Neural progenitor cell (in vitro differentiated cells): Measurements from ENCODE around the gene MAGEA11. TPM values are rescaled to one million over a fixed set of nuclear protein-coding genes. Genes with fewer than 3 reads are reported as not detected.

ENCODE experiments used
- DNase-seq: peaks from one replicate; pipeline ENCODE4 v3.0.0-alpha.2; 2016; ENCODE audit warnings: low spot score
- H2AFZ ChIP-seq: fragments of 200-600 bp; sonication (generic); replicated peaks from 2 replicates; pipeline ENCODE4 v1.6.1; 2016; ENCODE audit warnings: antibody characterized with exemption
- H3F3A ChIP-seq: fragments of 200-600 bp; sonication (generic); 2 replicates; pipeline ENCODE4 v1.6.1; 2016; ENCODE audit warnings: antibody characterized with exemption, low read depth
- H3K27ac ChIP-seq: fragments of 200-600 bp; sonication (generic); 2 replicates; pipeline ENCODE4 v1.5.1; 2016; ENCODE audit warnings: mild to moderate bottlenecking
- H3K27me3 ChIP-seq: fragments of 200-600 bp; sonication (generic); 2 replicates; pipeline ENCODE4 v1.6.1; 2016; ENCODE audit warnings: mild to moderate bottlenecking, moderate library complexity
- H3K36me3 ChIP-seq: fragments of 200-600 bp; sonication (generic); 2 replicates; pipeline ENCODE4 v1.5.1; 2016
- H3K4me1 ChIP-seq: fragments of 200-600 bp; sonication (generic); 2 replicates; pipeline ENCODE4 v1.6.1; 2016; ENCODE audit warnings: mixed run types
- H3K4me2 ChIP-seq: fragments of 200-600 bp; sonication (generic); 2 replicates; pipeline ENCODE4 v1.6.1; 2016
- H3K4me3 ChIP-seq: fragments of 200-600 bp; sonication (generic); 2 replicates; pipeline ENCODE4 v1.5.1; 2016
- H3K79me2 ChIP-seq: fragments of 200-600 bp; sonication (generic); 2 replicates; pipeline ENCODE4 v1.6.1; 2016; ENCODE audit warnings: low read depth
- H3K9ac ChIP-seq: fragments of 200-600 bp; sonication (generic); 2 replicates; pipeline ENCODE4 v1.6.1; 2016
- H3K9me3 ChIP-seq: fragments of 200-600 bp; sonication (generic); 2 replicates; pipeline ENCODE4 v1.5.1; 2016; ENCODE audit warnings: low read depth
- H4K20me1 ChIP-seq: fragments of 200-600 bp; sonication (generic); 2 replicates; pipeline ENCODE4 v1.6.1; 2016; ENCODE audit warnings: low read depth
- H3K27ac Mint-ChIP-seq: 3 replicates; pipeline ENCODE4 v1.8.0; 2021; ENCODE audit warnings: mixed read lengths
- H3K27me3 Mint-ChIP-seq: 2 replicates; pipeline ENCODE4 v1.8.0; 2022; ENCODE audit warnings: low read depth, mild to moderate bottlenecking, inconsistent platforms, moderate library complexity, mixed read lengths; ENCODE audit not compliant: insufficient read depth
- H3K36me3 Mint-ChIP-seq: 3 replicates; pipeline ENCODE4 v1.8.0; 2021; ENCODE audit warnings: mixed read lengths
- H3K4me1 Mint-ChIP-seq: 3 replicates; pipeline ENCODE4 v1.8.0; 2021; ENCODE audit warnings: mixed read lengths
- H3K4me3 Mint-ChIP-seq: 3 replicates; pipeline ENCODE4 v1.8.0; 2021; ENCODE audit warnings: mild to moderate bottlenecking, moderate library complexity, mixed read lengths
- H3K9me3 Mint-ChIP-seq: 3 replicates; pipeline ENCODE4 v1.8.0; 2020; ENCODE audit warnings: mixed read lengths
- CTCF ChIP-seq: fragments of 200-600 bp; sonication (generic); IDR thresholded peaks from 2 replicates; pipeline ENCODE4 v1.5.1; 2017; ENCODE audit warnings: antibody characterized with exemption, mild to moderate bottlenecking
- EZH2 ChIP-seq: fragments of 200-600 bp; sonication (generic); IDR thresholded peaks from 2 replicates; pipeline ENCODE4 v1.6.1; 2017; ENCODE audit warnings: antibody characterized with exemption, mild to moderate bottlenecking, moderate library complexity
- EZH2phosphoT487 ChIP-seq: fragments of 200-600 bp; sonication (generic); IDR thresholded peaks from 2 replicates; pipeline ENCODE4 v1.6.1; 2017; ENCODE audit warnings: antibody characterized with exemption
- total RNA-seq: library from RNA; depleted of rRNA; stranded (reverse); fragments of >200 nt; gene quantifications from 2 replicates; pipeline ENCODE4 v1.2.3, GENCODE V29; 2015; ENCODE audit warnings: low replicate concordance

Gene MAGEA11
- total RNA-seq, 1 donor from 2014 or later = not detected

- Histone ChIP-seq H3K9ac (no peak overlapping the region), H3K36me3 (no peaks in the 10 kb centered on the region), H3F3A (peaks cover 8% of the 10 kb centered on the region), H3K4me2 (no peak overlapping the region), H3K27me3 (no peaks in the 10 kb centered on the region), H3K79me2 (no peaks in the 10 kb centered on the region), H3K4me1 (no peaks in the 10 kb centered on the region), H4K20me1 (no peaks in the 10 kb centered on the region), H3K9me3 (no peaks in the 10 kb centered on the region), H3K4me3 (no peak overlapping the region), H3K27ac (no peak overlapping the region), H2AFZ (no peak overlapping the region)
- H3K4me1 Mint-ChIP-seq = peaks cover 6% of the 10 kb centered on the region
- DNase-seq = no peak
- no peaks in the 10 kb centered on the region for H3K36me3 Mint-ChIP-seq
- no peak overlapping the region for H3K4me3 Mint-ChIP-seq
- TF ChIP-seq EZH2phosphoT487 = no peak
- TF ChIP-seq EZH2 = no peak
- H3K27ac Mint-ChIP-seq = no peak overlapping the region
- peaks cover 4% of the 10 kb centered on the region for H3K9me3 Mint-ChIP-seq
- peaks cover 3% of the 10 kb centered on the region for H3K27me3 Mint-ChIP-seq
Measured at GRCh38 chrX:149681182-149681581, 30.7 kb upstream of the MAGEA11 start.

GRCh38 chrX:149682031-149682430, 29.8 kb upstream of the MAGEA11 start:
- Histone ChIP-seq H3K9ac (no peak overlapping the region), H3F3A (peaks cover 8% of the 10 kb centered on the region), H3K4me2 (no peak overlapping the region), H3K4me3 (no peak overlapping the region), H3K27me3 (no peaks in the 10 kb centered on the region), H3K79me2 (no peaks in the 10 kb centered on the region), H3K9me3 (no peaks in the 10 kb centered on the region), H3K27ac (no peak overlapping the region), H3K36me3 (no peaks in the 10 kb centered on the region), H2AFZ (no peak overlapping the region), H3K4me1 (no peaks in the 10 kb centered on the region), H4K20me1 (no peaks in the 10 kb centered on the region)
- peaks cover 4% of the 10 kb centered on the region for H3K9me3 Mint-ChIP-seq
- H3K27me3 Mint-ChIP-seq = peaks cover 3% of the 10 kb centered on the region
- no peak for DNase-seq
- H3K27ac Mint-ChIP-seq = peak overlapping the region; percentile 5
- peaks cover 6% of the 10 kb centered on the region for H3K4me1 Mint-ChIP-seq
- no peaks in the 10 kb centered on the region for H3K36me3 Mint-ChIP-seq
- TF ChIP-seq EZH2phosphoT487 (no peak), CTCF (no peak), EZH2 (no peak)
- H3K4me3 Mint-ChIP-seq = no peak overlapping the region

GRCh38 chrX:149682956-149683947, 28.6 kb upstream of the MAGEA11 start:
- H3K36me3 ChIP-seq = no peaks in the 10 kb centered on the region
- no peaks in the 10 kb centered on the region for H3K27me3 ChIP-seq
- no peak overlapping the region for H3K4me3 ChIP-seq
- TF ChIP-seq CTCF (no peak), EZH2 (no peak), EZH2phosphoT487 (no peak)
- Mint-ChIP-seq H3K27me3 (peaks cover 7% of the 10 kb centered on the region), H3K36me3 (no peaks in the 10 kb centered on the region), H3K4me3 (no peak overlapping the region), H3K27ac (no peak overlapping the region), H3K4me1 (peaks cover 6% of the 10 kb centered on the region), H3K9me3 (peaks cover 4% of the 10 kb centered on the region)
- no peaks in the 10 kb centered on the region for H3K9me3 ChIP-seq
- peaks cover 8% of the 10 kb centered on the region for H3F3A ChIP-seq
- H3K4me1 ChIP-seq = no peaks in the 10 kb centered on the region
- peak; percentile 20 for DNase-seq
- no peak overlapping the region for H3K9ac ChIP-seq
- peak overlapping the region; percentile 32 for H3K27ac ChIP-seq
- H3K4me2 ChIP-seq = no peak overlapping the region
- H4K20me1 ChIP-seq = no peaks in the 10 kb centered on the region
- H3K79me2 ChIP-seq = no peaks in the 10 kb centered on the region
- H2AFZ ChIP-seq = no peak overlapping the region
